Activated CD4-positive, alpha-beta T cell treated with anti-CD3 and anti-CD28 coated beads for 24 hours (primary cell): ENCODE results near the gene PEG3.

Experiments
- DNase-seq, 2 donors: peaks; one replicate each; pipeline ENCODE4 v3.0.0-alpha.2; 2020; ENCODE audit warnings: low read depth in 2 of 2

PEG3 gene

GRCh38 chr19:56808717-56809392, 31.7 kb downstream of the PEG3 start:
- no peak for DNase-seq

GRCh38 chr19:56806639-56807038, 33.9 kb downstream of the PEG3 start:
- DNase-seq, result no peak
